Panc1 (cell line): ENCODE measurements around the gene PTTG1IP.

Experiments used
- CTCF ChIP-seq: fragments of 450-650 bp; IDR thresholded peaks from 2 replicates; pipeline ENCODE4 v1.5.1; 2017; ENCODE audit warnings: mild to moderate bottlenecking
- POLR2AphosphoS5 ChIP-seq: IDR thresholded peaks from 2 replicates; pipeline ENCODE4 v1.6.1; 2012; ENCODE audit warnings: mild to moderate bottlenecking, low read depth, low read length, moderate library complexity
- REST ChIP-seq, 2 experiments: IDR thresholded peaks; 2 replicates each; pipeline ENCODE4 v1.6.1; 2011 to 2012; ENCODE audit warnings: low read depth in 2 of 2, control low read depth in 1 of 2, low read length in 1 of 2, mild to moderate bottlenecking in 1 of 2, moderate library complexity in 1 of 2; ENCODE audit not compliant: insufficient read depth in 1 of 2

- TF ChIP-seq CTCF (no peak), POLR2AphosphoS5 (no peak), REST (IDR thresholded peaks at IDR 0.05; ENCODE audit: insufficient read depth in 1 of 2, low read depth in 2 of 2, low read length in 1 of 2) (no peak)
Measured at GRCh38 chr21:44817506-44817880, 56.0 kb downstream of the PTTG1IP start.
